OCI-LY7 (cell line): ENCODE data around the gene DISP2. TPM values are rescaled to one million over a fixed set of nuclear protein-coding genes. Genes with fewer than 3 reads are reported as not detected.

Experiments used
- BruUV-seq: library from RNA; stranded (reverse); fragments of 400-500 nt; replicated peaks from 2 replicates; lab custom pipeline; 2021; lab: Mats Ljungman, UMichigan
- CTCF ChIA-PET: fragments of 300-600 bp; sonication (Branson Sonifier 250); formaldehyde crosslinking; loops from one replicate; lab custom pipeline; 2022; ENCODE audit warnings: antibody characterized with exemption; ENCODE audit not compliant: unreplicated experiment; lab: Charles Lee
- POLR2A ChIA-PET: fragments of 300-600 bp; sonication (Branson Sonifier 250); formaldehyde crosslinking; loops from one replicate; lab custom pipeline; 2022; ENCODE audit warnings: antibody characterized with exemption; lab: Charles Lee
- DNase-seq: peaks from one replicate; pipeline ENCODE4 v3.0.0-alpha.2; 2015; ENCODE audit warnings: low spot score
- H2AFZ ChIP-seq: fragments of 200-600 bp; sonication (generic), shearing (Covaris generic); 2 replicates; pipeline ENCODE4 v1.6.1; 2014; ENCODE audit warnings: mild to moderate bottlenecking, antibody characterized with exemption, low read length, moderate library complexity
- H3K27ac ChIP-seq: fragments of 200-600 bp; sonication (generic); 2 replicates; pipeline ENCODE4 v1.5.1; 2014; ENCODE audit warnings: mixed run types, low read depth, mild to moderate bottlenecking, moderate library complexity, low read length, inconsistent platforms; ENCODE audit not compliant: poor library complexity, severe bottlenecking
- H3K36me3 ChIP-seq: fragments of 200-600 bp; sonication (generic); 2 replicates; pipeline ENCODE4 v1.6.1; 2014; ENCODE audit warnings: mild to moderate bottlenecking, antibody characterized with exemption, low read length, moderate library complexity, mixed read lengths; ENCODE audit not compliant: insufficient read depth
- H3K4me1 ChIP-seq: fragments of 200-600 bp; sonication (generic); 2 replicates; pipeline ENCODE4 v1.5.1; 2014; ENCODE audit warnings: mild to moderate bottlenecking, low read length; ENCODE audit not compliant: insufficient read depth, poor library complexity, severe bottlenecking
- H3K4me2 ChIP-seq: fragments of 200-600 bp; sonication (generic); 2 replicates; pipeline ENCODE4 v1.6.1; 2014; ENCODE audit warnings: mild to moderate bottlenecking, low read length
- H3K4me3 ChIP-seq: fragments of 200-600 bp; sonication (generic); 2 replicates; pipeline ENCODE4 v1.5.1; 2014; ENCODE audit warnings: mild to moderate bottlenecking, low read depth, low read length; ENCODE audit not compliant: poor library complexity, severe bottlenecking
- H3K79me2 ChIP-seq: fragments of 200-600 bp; sonication (generic); 2 replicates; pipeline ENCODE4 v1.6.1; 2016; ENCODE audit warnings: low read depth, mild to moderate bottlenecking, low read length, moderate library complexity, mixed read lengths; ENCODE audit not compliant: insufficient read depth
- H3K9me2 ChIP-seq: fragments of 200-600 bp; sonication (generic); 2 replicates; pipeline ENCODE4 v1.6.1; 2016; ENCODE audit warnings: mild to moderate bottlenecking, low read length, mixed read lengths; ENCODE audit not compliant: insufficient read depth
- H3K9me3 ChIP-seq: fragments of 200-600 bp; sonication (generic); 2 replicates; pipeline ENCODE4 v1.6.1; 2014; ENCODE audit warnings: mild to moderate bottlenecking, mixed run types, low read length, mixed read lengths
- H4K20me1 ChIP-seq: fragments of 200-600 bp; sonication (generic); 2 replicates; pipeline ENCODE4 v1.6.1; 2014; ENCODE audit warnings: mild to moderate bottlenecking, antibody characterized with exemption, low read length, moderate library complexity, mixed read lengths; ENCODE audit not compliant: insufficient read depth
- CTCF ChIP-seq: fragments of 200-600 bp; sonication (generic); conservative IDR thresholded peaks from 2 replicates; pipeline ENCODE4 v1.5.1; 2014; ENCODE audit warnings: mild to moderate bottlenecking, antibody characterized with exemption, low read length, moderate library complexity, mixed read lengths
- EZH2phosphoT487 ChIP-seq: fragments of 200-600 bp; sonication (generic); IDR thresholded peaks from 2 replicates; pipeline ENCODE4 v1.6.1; 2018; ENCODE audit warnings: low read depth, borderline replicate concordance, mild to moderate bottlenecking, mixed run types, antibody characterized with exemption, low read length, moderate library complexity, mixed read lengths
- intact Hi-C: fragments of 100-400 bp; cut with micrococcal nuclease; formaldehyde crosslinking; loops from one replicate; pipeline ENCODE4 v1.10.0; 2022; ENCODE audit not compliant: unreplicated experiment
- total RNA-seq, 2 experiments: library from RNA; depleted of rRNA in 1 of 2; stranded (reverse); fragments of >200 nt in 1 of 2; shearing (Covaris generic) in 1 of 2; gene quantifications; 2 replicates each; pipeline ENCODE4 v1.2.3, GENCODE V29; 2014 to 2022

The DISP2 gene
- total RNA-seq, 2 experiments from 2014 or later = 0.03 to 0.25 TPM

DNA sequence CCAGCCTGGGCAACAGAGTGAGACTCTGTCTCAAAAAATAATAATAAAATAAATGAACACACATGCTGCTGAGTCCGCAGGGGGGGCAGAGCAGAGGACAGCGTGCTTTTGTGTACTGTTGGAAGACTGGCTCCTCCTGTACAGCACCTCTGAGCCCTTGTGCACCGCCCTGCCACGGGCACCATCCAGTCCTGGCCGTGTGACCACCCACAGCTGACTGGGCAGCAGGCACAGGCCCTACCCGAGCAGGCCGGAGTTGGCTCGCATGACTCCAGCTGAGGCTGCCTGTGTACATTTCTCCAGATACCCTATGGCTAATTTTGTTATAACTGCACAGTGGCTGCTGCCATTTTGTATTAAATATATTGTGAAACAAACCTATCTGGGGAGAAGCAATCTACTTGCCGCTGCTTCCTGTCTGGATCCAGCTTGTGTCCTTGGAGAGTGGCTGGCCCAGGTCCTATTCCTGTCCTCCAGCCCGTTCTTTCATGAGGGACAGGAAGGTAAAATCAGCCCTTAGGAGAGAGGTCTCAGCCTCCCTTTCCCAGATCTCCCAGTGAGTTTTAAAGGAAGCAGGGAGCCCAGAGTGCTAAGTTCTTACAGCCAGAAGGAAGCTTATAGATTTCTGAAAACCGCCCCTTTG is 62.2 kb downstream of the DISP2 start:
- H3K27ac ChIP-seq = no peak overlapping the region
- H3K9me3 ChIP-seq = no peaks in the 10 kb centered on the region
- no TSS peak for BruUV-seq
- DNase-seq = no peak
- ChIA-PET POLR2A (interaction anchor here (0.5 kb wide), 1 partner anchor 21 kb away, joined by 3 read pairs; no protein-coding TSS in a partner anchor), CTCF (no interaction called here)
- H3K36me3 ChIP-seq = peaks cover 8% of the 10 kb centered on the region; the same call in 1 of the 2 replicates
- no peaks in the 10 kb centered on the region for H3K79me2 ChIP-seq
- no peaks in the 10 kb centered on the region for H4K20me1 ChIP-seq
- no peak overlapping the region for H3K4me2 ChIP-seq
- no peaks in the 10 kb centered on the region for H3K4me1 ChIP-seq
- no peaks in the 10 kb centered on the region for H3K9me2 ChIP-seq
- TF ChIP-seq EZH2phosphoT487 = no peak
- no peak for TF ChIP-seq CTCF
- H2AFZ ChIP-seq = no peak overlapping the region
- intact Hi-C loops = no loop called here
- H3K4me3 ChIP-seq = no peak overlapping the region

DNA sequence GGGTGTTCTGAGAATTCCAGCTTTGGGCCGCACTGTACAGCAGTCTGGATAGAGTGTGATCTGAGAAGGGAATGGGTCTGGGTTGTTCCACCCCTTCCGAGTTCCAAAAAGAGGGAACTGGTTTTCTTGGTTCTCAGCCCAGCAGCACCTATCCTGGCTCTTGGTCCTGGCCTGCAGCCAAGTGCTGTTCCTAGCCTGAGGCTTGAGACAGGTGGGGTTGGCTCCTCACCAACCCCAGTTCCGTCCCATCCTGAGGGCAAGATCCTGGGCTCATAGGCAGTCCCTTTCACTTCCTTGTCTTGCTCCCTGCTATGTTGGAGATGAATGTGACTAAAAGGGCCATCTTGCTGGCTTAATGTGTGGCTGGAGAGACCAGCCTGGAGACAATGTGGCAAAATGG is 62.8 kb downstream of the DISP2 start:
- H2AFZ ChIP-seq = no peak overlapping the region
- no peak overlapping the region for H3K27ac ChIP-seq
- ChIA-PET CTCF (no interaction called here), POLR2A (no interaction called here)
- H3K79me2 ChIP-seq = no peaks in the 10 kb centered on the region
- TSS peak; percentile 63 for BruUV-seq
- H4K20me1 ChIP-seq = no peaks in the 10 kb centered on the region
- no peaks in the 10 kb centered on the region for H3K9me2 ChIP-seq
- H3K36me3 ChIP-seq = peaks cover 3% of the 10 kb centered on the region; the same call in 1 of the 2 replicates
- DNase-seq = no peak
- no peak overlapping the region for H3K4me3 ChIP-seq
- no peaks in the 10 kb centered on the region for H3K4me1 ChIP-seq
- H3K9me3 ChIP-seq = no peaks in the 10 kb centered on the region
- intact Hi-C loops = no loop called here
- H3K4me2 ChIP-seq = no peak overlapping the region
- TF ChIP-seq CTCF (no peak), EZH2phosphoT487 (no peak)
